Mammary epithelial cell (primary cell): ENCODE results near the gene NIPBL.

Source experiments
- CTCF ChIP-seq, 2 donors: IDR thresholded peaks in 1 of 2; conservative IDR thresholded peaks in 1 of 2; 2 replicates each; pipeline ENCODE4 v1.5.1; 2011 to 2012; ENCODE audit warnings: inconsistent platforms in 2 of 2, low read length in 2 of 2, mild to moderate bottlenecking in 2 of 2, control low read depth in 1 of 2, low read depth in 1 of 2; ENCODE audit not compliant: insufficient read depth in 1 of 2; ENCODE audit errors: extremely low read depth in 1 of 2
- EZH2 ChIP-seq: IDR thresholded peaks from 2 replicates; pipeline ENCODE4 v1.6.1; 2012; ENCODE audit warnings: low read length, inconsistent platforms, borderline replicate concordance

- TF ChIP-seq EZH2: no peak
- no peak for TF ChIP-seq CTCF (conservative IDR thresholded peaks at IDR 0.05 in 1 of 2, IDR thresholded peaks at IDR 0.05 in 1 of 2; ENCODE audit: extremely low read depth in 1 of 2, insufficient read depth in 1 of 2, low read depth in 1 of 2, low read length in 2 of 2)
Measured at GRCh38 chr5:37071901-37072581, 195.5 kb downstream of the NIPBL start.
